G401.6 (cell line): ENCODE results near the gene BPIFB4.
"Not testable (repeated sequence)": the region's sequence is repeated elsewhere in the genome, so short reads cannot be mapped to it uniquely, and the experiment has no call there.

Experiments
- FAIRE-seq: peaks from 2 replicates; lab custom pipeline; 2012; peaks lifted over from hg19 to GRCh38; lab: Jason Lieb, UNC

The BPIFB4 gene

GRCh38 chr20:33079259-33079658, at the start of gene BPIFB4:
TSS of gene BPIFB4 (plus strand) at chr20:33079643. CDS start at chr20:33081527, 1,884 bp downstream.
- FAIRE-seq, result no peak

- no peak for FAIRE-seq
These were observed 49.4 kb upstream of the BPIFB4 start for GRCh38 chr20:33030076-33030475.

- no peak for FAIRE-seq
These were observed 48.9 kb upstream of the BPIFB4 start for GRCh38 chr20:33030569-33030968.

GRCh38 chr20:33031531-33031930, 47.9 kb upstream of the BPIFB4 start, which contains the start of gene BPIFB6:
TSS of gene BPIFB6 (plus strand) at chr20:33031648. CDS start at chr20:33031648, 0 bp downstream.
- no peak for FAIRE-seq

GRCh38 chr20:33032555-33032954, 46.9 kb upstream of the BPIFB4 start:
- no peak for FAIRE-seq

- no peak for FAIRE-seq
These were observed 46.1 kb upstream of the BPIFB4 start for GRCh38 chr20:33033381-33033780.

- FAIRE-seq, result no peak
These were observed 45.3 kb upstream of the BPIFB4 start for GRCh38 chr20:33034115-33034514.

GRCh38 chr20:33034901-33035492, 44.4 kb upstream of the BPIFB4 start:
- no peak for FAIRE-seq

GRCh38 chr20:33037456-33037855, 42.0 kb upstream of the BPIFB4 start:
- no peak for FAIRE-seq

GRCh38 chr20:33038243-33038642, 41.2 kb upstream of the BPIFB4 start:
- FAIRE-seq, result no peak

GRCh38 chr20:33042430-33042829, 37.0 kb upstream of the BPIFB4 start:
- no peak for FAIRE-seq

- no peak for FAIRE-seq
These were observed 36.3 kb upstream of the BPIFB4 start for GRCh38 chr20:33042983-33043730.

GRCh38 chr20:33043731-33044181, 35.7 kb upstream of the BPIFB4 start:
- no peak for FAIRE-seq

GRCh38 chr20:33045129-33045721, 34.2 kb upstream of the BPIFB4 start:
- FAIRE-seq, result not testable (repeated sequence)

- FAIRE-seq, result no peak
These were observed 33.0 kb upstream of the BPIFB4 start for GRCh38 chr20:33046412-33046811.

- FAIRE-seq, result no peak
These were observed 28.1 kb upstream of the BPIFB4 start for GRCh38 chr20:33051333-33051732.

GRCh38 chr20:33053291-33054106, 25.9 kb upstream of the BPIFB4 start, which contains the start of gene BPIFB3:
TSS of gene BPIFB3 (plus strand) at chr20:33053903. CDS start at chr20:33055436, 1,533 bp downstream.
- FAIRE-seq, result no peak

GRCh38 chr20:33054381-33054780, 25.1 kb upstream of the BPIFB4 start:
- FAIRE-seq, result no peak

- no peak for FAIRE-seq
These were observed 24.7 kb upstream of the BPIFB4 start for GRCh38 chr20:33054791-33055190.

GRCh38 chr20:33059136-33059535, 20.3 kb upstream of the BPIFB4 start:
- FAIRE-seq, result no peak

GRCh38 chr20:33059741-33060390, 19.6 kb upstream of the BPIFB4 start:
- no peak for FAIRE-seq

GRCh38 chr20:33061658-33062028, 17.8 kb upstream of the BPIFB4 start:
- no peak for FAIRE-seq
